ENCODE results near the gene CAMK1G. TPM values are rescaled to one million over a fixed set of nuclear protein-coding genes. Genes with fewer than 3 reads are reported as not detected.
A peak's percentile ranks its signal among the peaks of the same experiment; 100 is the strongest.

Gene CAMK1G
- total RNA-seq, 2 donors from 2014 or later: 0.21 TPM; not detected in 1

DNA sequence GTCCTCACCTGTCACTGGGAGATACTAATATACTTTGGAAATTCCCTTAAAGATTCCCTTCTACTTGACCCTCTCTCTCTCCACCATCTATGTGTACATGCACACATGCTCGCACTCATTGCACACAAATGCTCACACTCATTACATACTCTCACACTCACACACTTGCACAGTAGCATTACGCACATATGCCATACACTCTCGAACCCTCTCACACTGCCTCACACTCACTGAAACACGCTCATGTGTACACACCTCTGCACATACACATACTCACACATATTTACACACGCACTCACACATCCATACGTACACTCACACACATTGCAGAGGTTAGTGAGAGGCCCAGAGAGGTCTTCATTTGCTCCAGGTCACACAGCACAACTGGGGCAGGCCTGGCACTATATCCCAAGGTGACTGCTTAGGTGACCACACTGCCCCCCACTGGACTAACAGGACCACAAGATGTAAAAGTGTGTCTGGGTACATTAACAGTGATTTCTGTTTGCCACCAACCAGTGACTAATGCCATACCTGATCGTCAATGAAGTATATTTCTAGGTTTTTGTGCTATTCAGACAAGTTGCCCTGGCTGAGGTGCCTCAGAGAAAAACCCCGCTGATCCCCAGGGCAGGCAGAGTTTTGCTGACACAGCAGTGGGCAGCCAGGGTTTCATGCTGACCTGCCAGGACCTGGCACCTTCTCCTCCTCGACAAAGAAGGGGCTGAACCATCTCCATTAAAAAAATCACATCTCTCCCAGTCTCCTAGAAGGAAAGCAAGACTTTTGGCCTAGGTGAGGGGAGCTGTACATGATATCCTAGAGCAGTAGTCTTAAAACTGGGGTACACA, 28.5 kb upstream of the CAMK1G start:
- ATAC-seq (replicated peaks): no peak
- no peak overlapping the region for H3K27ac Mint-ChIP-seq
- no peaks in the 10 kb centered on the region for H3K9me3 Mint-ChIP-seq
- H3K36me3 Mint-ChIP-seq (ENCODE audit: low read depth): no peaks in the 10 kb centered on the region
- no peaks in the 10 kb centered on the region for H3K4me1 Mint-ChIP-seq
- H3K4me3 Mint-ChIP-seq: no peak overlapping the region
- no peaks in the 10 kb centered on the region for H3K27me3 Mint-ChIP-seq

- Mint-ChIP-seq H3K4me1 (no peaks in the 10 kb centered on the region), H3K27me3 (no peaks in the 10 kb centered on the region), H3K9me3 (no peaks in the 10 kb centered on the region), H3K27ac (no peak overlapping the region), H3K4me3 (no peak overlapping the region), H3K36me3 (ENCODE audit: low read depth) (no peaks in the 10 kb centered on the region)
- no peak for ATAC-seq (replicated peaks)
Measured at GRCh38 chr1:209556162-209556690, 27.3 kb upstream of the CAMK1G start.

DNA sequence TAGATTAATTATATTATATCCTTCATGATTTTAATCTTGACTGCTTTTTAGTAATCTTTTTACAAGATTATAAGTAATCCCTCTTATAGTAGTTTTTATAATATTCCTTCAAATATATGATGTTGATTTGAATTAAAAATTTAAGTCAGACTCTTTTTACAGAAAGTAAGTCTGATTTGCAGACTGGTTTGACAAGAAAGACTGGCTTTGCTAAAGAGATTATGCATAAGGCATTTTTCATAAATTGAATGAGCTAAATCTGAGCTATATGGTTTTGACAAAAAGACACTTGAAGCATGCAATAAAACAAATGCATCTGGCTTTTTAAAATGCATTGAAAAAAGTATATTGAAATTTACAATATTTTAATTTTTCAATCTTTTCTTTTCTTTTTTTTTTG, 26.3 kb upstream of the CAMK1G start:
- Mint-ChIP-seq H3K36me3 (ENCODE audit: low read depth) (no peaks in the 10 kb centered on the region), H3K9me3 (no peaks in the 10 kb centered on the region), H3K27ac (no peak overlapping the region), H3K4me1 (no peaks in the 10 kb centered on the region), H3K27me3 (peaks cover 8% of the 10 kb centered on the region), H3K4me3 (no peak overlapping the region)
- ATAC-seq (replicated peaks): no peak

DNA sequence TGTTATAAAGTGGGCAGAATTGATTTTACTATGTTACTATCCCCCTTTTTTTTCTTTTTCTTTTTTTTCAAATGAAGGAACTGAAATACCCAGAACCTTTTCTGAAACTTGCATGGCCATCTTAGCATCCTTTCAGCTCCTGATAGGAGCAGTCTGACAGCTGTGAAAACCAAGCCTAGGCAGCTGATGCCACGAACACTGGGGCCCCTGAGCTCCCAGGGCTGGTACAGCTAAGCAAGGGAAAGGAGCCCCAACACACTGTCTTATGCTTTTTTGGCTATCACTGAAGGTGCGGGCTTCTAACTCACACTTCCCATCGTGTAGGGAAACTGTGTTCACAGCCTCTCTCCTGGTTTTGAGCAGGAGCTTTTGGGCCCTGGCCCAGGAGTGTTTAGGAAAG, 23.0 kb upstream of the CAMK1G start:
- Mint-ChIP-seq H3K27me3 (peaks cover 18% of the 10 kb centered on the region), H3K36me3 (ENCODE audit: low read depth) (no peaks in the 10 kb centered on the region), H3K4me1 (no peaks in the 10 kb centered on the region), H3K27ac (no peak overlapping the region), H3K4me3 (no peak overlapping the region), H3K9me3 (no peaks in the 10 kb centered on the region)
- no peak for ATAC-seq (replicated peaks)

GRCh38 chr1:209560952-209561351, 22.6 kb upstream of the CAMK1G start:
- no peak overlapping the region for H3K27ac Mint-ChIP-seq
- no peak for ATAC-seq (replicated peaks)
- H3K4me3 Mint-ChIP-seq: no peak overlapping the region
- H3K36me3 Mint-ChIP-seq (ENCODE audit: low read depth): no peaks in the 10 kb centered on the region
- no peaks in the 10 kb centered on the region for H3K9me3 Mint-ChIP-seq
- no peaks in the 10 kb centered on the region for H3K4me1 Mint-ChIP-seq
- peaks cover 19% of the 10 kb centered on the region for H3K27me3 Mint-ChIP-seq

- ATAC-seq (replicated peaks): no peak
- Mint-ChIP-seq H3K4me1 (no peaks in the 10 kb centered on the region), H3K27ac (peak overlapping the region; percentile 24), H3K4me3 (no peak overlapping the region), H3K36me3 (ENCODE audit: low read depth) (no peaks in the 10 kb centered on the region), H3K27me3 (peaks cover 19% of the 10 kb centered on the region), H3K9me3 (no peaks in the 10 kb centered on the region)
Measured at GRCh38 chr1:209561532-209561931, 22.0 kb upstream of the CAMK1G start.

DNA sequence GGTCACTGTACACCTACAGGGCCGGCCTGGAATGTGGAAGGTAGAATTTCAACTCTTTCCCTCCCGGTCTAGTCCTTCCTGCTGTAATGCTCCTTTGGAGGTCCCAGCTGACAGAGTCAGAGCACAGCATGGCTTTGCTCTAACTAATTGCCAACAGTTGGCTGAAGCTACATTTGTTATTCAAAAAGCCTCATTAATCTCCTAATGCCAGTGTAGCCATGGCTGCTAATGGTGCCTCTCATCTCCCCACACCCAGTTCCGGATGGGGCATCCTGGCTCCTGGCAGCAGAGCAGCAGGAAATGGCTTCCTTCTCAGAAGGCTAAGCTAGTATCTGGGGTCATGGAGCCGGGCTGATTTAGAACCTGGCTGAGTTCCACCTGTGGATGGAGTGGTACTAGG, 18.7 kb upstream of the CAMK1G start:
- Mint-ChIP-seq H3K27me3 (peaks cover 21% of the 10 kb centered on the region), H3K36me3 (ENCODE audit: low read depth) (no peaks in the 10 kb centered on the region)

GRCh38 chr1:209565759-209566678, 17.5 kb upstream of the CAMK1G start:
- peaks cover 24% of the 10 kb centered on the region for H3K27me3 Mint-ChIP-seq
- peak; percentile 76 for ATAC-seq (replicated peaks)

More for the DNA sequence above, 18.7 kb upstream of the CAMK1G start:
- no peak for ATAC-seq (replicated peaks)
- H3K4me1 Mint-ChIP-seq: peaks cover 3% of the 10 kb centered on the region
- H3K4me3 Mint-ChIP-seq: no peak overlapping the region
- no peak overlapping the region for H3K27ac Mint-ChIP-seq
- no peaks in the 10 kb centered on the region for H3K9me3 Mint-ChIP-seq

GRCh38 chr1:209567698-209568175, 15.8 kb upstream of the CAMK1G start:
- Mint-ChIP-seq H3K9me3 (no peaks in the 10 kb centered on the region), H3K27ac (peak overlapping the region; percentile 46), H3K27me3 (peaks cover 15% of the 10 kb centered on the region), H3K4me3 (no peak overlapping the region), H3K36me3 (ENCODE audit: low read depth) (no peaks in the 10 kb centered on the region), H3K4me1 (peaks cover 5% of the 10 kb centered on the region)
- ATAC-seq (replicated peaks): peak; percentile 39

More at GRCh38 chr1:209565759-209566678, 17.5 kb upstream of the CAMK1G start:
- peaks cover 5% of the 10 kb centered on the region for H3K4me1 Mint-ChIP-seq
- H3K27ac Mint-ChIP-seq: peak overlapping the region; percentile 46
- H3K4me3 Mint-ChIP-seq: peak overlapping the region; percentile 43
- H3K36me3 Mint-ChIP-seq (ENCODE audit: low read depth): no peaks in the 10 kb centered on the region
- H3K9me3 Mint-ChIP-seq: no peaks in the 10 kb centered on the region

DNA sequence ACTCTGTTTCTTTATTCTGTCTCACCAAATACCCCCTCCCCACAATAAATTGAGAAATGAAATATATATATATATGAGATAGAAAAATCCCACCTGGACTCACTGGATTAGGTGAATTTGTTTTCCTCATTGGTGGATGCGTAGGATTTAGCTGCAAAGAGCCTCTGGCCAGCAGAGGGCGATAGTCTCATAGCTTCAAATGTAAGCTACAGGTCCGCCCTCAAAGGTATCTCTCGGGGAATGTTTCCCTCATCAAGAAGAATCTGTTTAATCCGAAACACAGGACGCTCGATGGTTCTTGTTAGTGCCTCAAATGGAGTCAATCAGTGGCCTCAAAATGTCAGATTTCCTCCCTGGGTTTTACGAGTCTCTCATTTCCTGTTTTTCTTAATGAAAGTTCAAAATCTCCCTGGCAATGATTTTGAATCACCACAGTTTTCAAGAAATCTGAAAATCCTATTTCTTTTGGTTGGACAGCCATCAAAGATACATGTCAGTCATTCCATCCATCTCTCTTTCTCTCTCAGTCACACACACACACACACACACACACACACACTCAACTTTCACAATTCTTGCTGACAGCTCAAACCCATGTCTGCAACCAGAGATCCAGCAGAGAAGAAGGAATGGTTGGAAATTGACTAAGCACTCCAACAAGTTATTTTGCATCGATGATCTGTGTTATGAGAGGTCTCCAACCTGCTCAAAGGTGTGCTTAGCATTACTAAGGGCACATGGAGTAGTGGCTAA, 13.9 kb upstream of the CAMK1G start:
- ATAC-seq (replicated peaks): peak; percentile 37
- Mint-ChIP-seq H3K27ac (peak overlapping the region; percentile 64), H3K4me3 (peak overlapping the region; percentile 47), H3K36me3 (ENCODE audit: low read depth) (no peaks in the 10 kb centered on the region), H3K4me1 (peaks cover 5% of the 10 kb centered on the region), H3K9me3 (no peaks in the 10 kb centered on the region), H3K27me3 (peaks cover 8% of the 10 kb centered on the region)

DNA sequence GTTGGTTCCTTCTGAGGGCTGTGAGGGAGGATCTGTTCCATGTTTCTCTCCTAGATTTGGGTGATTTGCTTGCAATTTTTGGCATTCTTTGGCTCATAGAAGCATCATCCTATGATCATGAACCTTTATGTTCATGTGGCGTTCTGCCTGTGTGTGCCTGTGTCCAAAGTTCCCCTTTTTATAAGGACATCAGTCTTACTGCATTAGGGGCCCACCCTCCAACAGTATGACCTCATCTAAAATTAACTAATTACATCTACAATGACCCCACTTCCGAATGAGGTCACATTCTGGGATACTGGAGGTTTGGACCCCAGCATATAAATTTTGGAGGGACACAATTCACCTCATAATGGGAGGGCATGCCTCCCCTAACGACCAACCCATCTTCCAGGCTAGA, 12.8 kb upstream of the CAMK1G start:
- peaks cover 5% of the 10 kb centered on the region for H3K4me1 Mint-ChIP-seq
- H3K4me3 Mint-ChIP-seq: no peak overlapping the region
- peaks cover 8% of the 10 kb centered on the region for H3K27me3 Mint-ChIP-seq
- no peaks in the 10 kb centered on the region for H3K9me3 Mint-ChIP-seq
- no peaks in the 10 kb centered on the region for H3K36me3 Mint-ChIP-seq (ENCODE audit: low read depth)
- ATAC-seq (replicated peaks): no peak
- no peak overlapping the region for H3K27ac Mint-ChIP-seq

DNA sequence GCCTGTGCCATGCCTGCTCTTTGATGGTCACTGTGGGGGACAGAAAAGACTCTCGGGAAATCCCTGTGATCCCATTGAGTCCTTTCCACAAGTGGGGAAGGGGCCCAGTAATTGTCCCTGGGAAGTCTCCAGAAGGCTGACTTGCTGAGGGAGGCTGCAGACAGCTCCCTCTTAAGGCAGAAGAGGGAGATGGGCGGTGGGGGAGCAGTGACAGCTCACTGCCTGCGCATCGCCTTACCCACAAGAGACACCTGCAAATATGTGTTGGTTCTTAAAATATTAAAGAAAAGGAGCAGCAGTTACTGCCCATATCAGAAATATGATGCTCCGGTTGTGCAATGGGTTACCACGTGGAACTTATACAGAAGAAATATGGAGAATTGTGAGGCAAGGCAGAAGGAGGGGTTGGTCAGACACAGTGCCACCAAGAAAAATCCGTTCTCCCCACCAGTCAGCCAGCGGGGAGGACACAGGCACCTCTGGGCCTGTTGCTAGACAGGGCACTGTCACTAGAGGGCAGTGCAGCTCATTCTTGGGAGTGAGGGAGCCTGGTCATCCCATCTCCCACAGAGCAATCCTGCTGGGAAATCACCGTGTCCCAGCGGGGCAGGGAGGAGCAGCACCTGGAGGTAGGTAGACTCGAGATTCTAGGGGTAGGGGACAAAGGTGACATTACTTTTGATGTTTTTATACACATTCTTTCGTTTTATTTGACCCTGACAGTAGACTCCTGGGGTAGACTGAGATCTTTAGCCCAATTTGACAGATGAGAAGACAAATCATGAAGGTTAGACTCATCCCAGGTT, 6.9 kb upstream of the CAMK1G start:
- Mint-ChIP-seq H3K36me3 (ENCODE audit: low read depth) (no peaks in the 10 kb centered on the region), H3K4me1 (peaks cover 5% of the 10 kb centered on the region), H3K27ac (no peak overlapping the region), H3K9me3 (no peaks in the 10 kb centered on the region), H3K4me3 (no peak overlapping the region), H3K27me3 (peaks cover 6% of the 10 kb centered on the region)
- peak; percentile 93 for ATAC-seq (replicated peaks)

GRCh38 chr1:209577346-209577745, 6.2 kb upstream of the CAMK1G start:
- Mint-ChIP-seq H3K4me1 (peaks cover 5% of the 10 kb centered on the region), H3K27ac (no peak overlapping the region), H3K4me3 (no peak overlapping the region), H3K36me3 (ENCODE audit: low read depth) (no peaks in the 10 kb centered on the region), H3K27me3 (peaks cover 6% of the 10 kb centered on the region), H3K9me3 (no peaks in the 10 kb centered on the region)
- no peak for ATAC-seq (replicated peaks)
